Endothelial cell of umbilical vein (primary cell): ENCODE measurements around the gene SRSF2. TPM values are rescaled to one million over a fixed set of nuclear protein-coding genes. Genes with fewer than 3 reads are reported as not detected.

ENCODE experiments used
- BruUV-seq: library from RNA; stranded (reverse); fragments of 400-500 nt; replicated peaks from 2 replicates; lab custom pipeline; 2021; lab: Mats Ljungman, UMichigan
- CTCF ChIA-PET: fragments of 300-600, 350-600 bp; sonication (Branson Sonifier 250); formaldehyde crosslinking; loops from one replicate; lab custom pipeline; 2021; ENCODE audit warnings: antibody characterized with exemption, inconsistent platforms; lab: Charles Lee
- POLR2A ChIA-PET: fragments of 300-600, 350-600 bp; sonication (Branson Sonifier 250); formaldehyde crosslinking; loops from one replicate; lab custom pipeline; 2021; ENCODE audit warnings: antibody characterized with exemption, inconsistent platforms; lab: Charles Lee
- DNase-seq: peaks from one replicate; pipeline ENCODE4 v3.0.0-alpha.2; 2011; ENCODE audit warnings: low read depth, low spot score
- FAIRE-seq: peaks from 2 replicates; lab custom pipeline; 2011; peaks lifted over from hg19 to GRCh38; lab: Jason Lieb, UNC
- H2AFZ ChIP-seq: 2 replicates; pipeline ENCODE4 v1.6.0; 2012; ENCODE audit warnings: low read depth, low read length, control low read depth, inconsistent platforms
- H3K27ac ChIP-seq: 2 replicates; pipeline ENCODE4 v1.5.1; 2011; ENCODE audit warnings: low read depth, mild to moderate bottlenecking, control low read depth, low read length, moderate library complexity; ENCODE audit not compliant: insufficient read depth
- H3K27me3 ChIP-seq, 2 experiments: 2 replicates each; pipeline versions ENCODE4 v1.6.0 to v1.6.1; 2011; ENCODE audit warnings: low read length in 2 of 2, mixed read lengths in 1 of 2; ENCODE audit not compliant: control insufficient read depth in 2 of 2, insufficient read depth in 2 of 2
- H3K36me3 ChIP-seq, 2 experiments: 2 replicates in 1 of 2; 3 replicates in 1 of 2; pipeline ENCODE4 v1.5.1; 2011; ENCODE audit warnings: low read length in 2 of 2, mild to moderate bottlenecking in 1 of 2, moderate library complexity in 1 of 2; ENCODE audit not compliant: control insufficient read depth in 2 of 2, insufficient read depth in 2 of 2; ENCODE audit errors: extremely low read depth in 1 of 2
- H3K4me1 ChIP-seq: 3 replicates; pipeline ENCODE4 v1.5.1; 2011; ENCODE audit warnings: mild to moderate bottlenecking, low read length; ENCODE audit not compliant: control insufficient read depth, insufficient read depth; ENCODE audit errors: extremely low read depth
- H3K4me2 ChIP-seq: 2 replicates; pipeline ENCODE4 v1.6.1; 2011; ENCODE audit warnings: low read length, control low read depth, mixed read lengths; ENCODE audit not compliant: insufficient read depth
- H3K4me3 ChIP-seq, 3 experiments: fragments of 200-600 bp in 1 of 3; sonication (generic), shearing (Covaris generic) in 1 of 3; replicated peaks in 1 of 3; 2 replicates each; pipeline ENCODE4 v1.5.1; 2011 to 2016; ENCODE audit warnings: control low read depth in 3 of 3, low read length in 3 of 3, mild to moderate bottlenecking in 2 of 3, inconsistent platforms in 1 of 3, low read depth in 1 of 3, moderate library complexity in 1 of 3; ENCODE audit not compliant: insufficient read depth in 1 of 3
- H3K79me2 ChIP-seq: 2 replicates; pipeline ENCODE4 v1.6.0; 2012; ENCODE audit warnings: low read length, inconsistent platforms; ENCODE audit not compliant: control insufficient read depth, insufficient read depth
- H3K9ac ChIP-seq: replicated peaks from 2 replicates; pipeline ENCODE3; 2011; ENCODE audit warnings: low read length, control low read depth; ENCODE audit not compliant: insufficient read depth; ENCODE audit errors: extremely low read depth
- H3K9me1 ChIP-seq: replicated peaks from 3 replicates; pipeline ENCODE4 v1.6.0; 2011; ENCODE audit warnings: mild to moderate bottlenecking, low read length; ENCODE audit not compliant: control insufficient read depth, insufficient read depth; ENCODE audit errors: extremely low read depth
- H3K9me3 ChIP-seq: replicated peaks from 2 replicates; pipeline ENCODE4 v1.5.1; 2012; ENCODE audit warnings: low read length, inconsistent platforms; ENCODE audit not compliant: control insufficient read depth, insufficient read depth
- H4K20me1 ChIP-seq: replicated peaks from 2 replicates; pipeline ENCODE3; 2011; ENCODE audit warnings: mild to moderate bottlenecking, low read length; ENCODE audit not compliant: control insufficient read depth, insufficient read depth; ENCODE audit errors: extremely low read depth
- EZH2 ChIP-seq: IDR thresholded peaks from 2 replicates; pipeline ENCODE4 v1.6.1; 2012; ENCODE audit warnings: borderline replicate concordance, low read depth, mild to moderate bottlenecking, moderate library complexity, low read length, inconsistent platforms; ENCODE audit not compliant: severe bottlenecking
- FOS ChIP-seq: IDR thresholded peaks from 2 replicates; pipeline ENCODE4 v1.6.1; 2011; ENCODE audit warnings: mild to moderate bottlenecking, low read length, moderate library complexity, borderline replicate concordance; ENCODE audit not compliant: insufficient read depth
- GATA2 ChIP-seq: IDR thresholded peaks from 2 replicates; pipeline ENCODE4 v1.7.0; 2011; ENCODE audit warnings: low read depth, mild to moderate bottlenecking, moderate library complexity, mixed read lengths, low read length; ENCODE audit not compliant: insufficient read length, insufficient read depth
- JUN ChIP-seq: IDR thresholded peaks from 2 replicates; pipeline ENCODE4 v1.6.1; 2011; ENCODE audit warnings: borderline replicate concordance, low read depth; ENCODE audit not compliant: insufficient read length, insufficient read depth
- MAX ChIP-seq: IDR thresholded peaks from 2 replicates; pipeline ENCODE4 v1.6.1; 2011; ENCODE audit not compliant: insufficient read depth, insufficient read length
- MYC ChIP-seq: IDR thresholded peaks from one replicate; pipeline ENCODE4 v1.6.1; 2011; ENCODE audit warnings: mild to moderate bottlenecking, low read depth, low read length
- POLR2A ChIP-seq: IDR thresholded peaks from 2 replicates; pipeline ENCODE4 v1.6.1; 2012; ENCODE audit warnings: low read depth, mild to moderate bottlenecking, control low read depth, low read length
- POLR2AphosphoS5 ChIP-seq: IDR thresholded peaks from 2 replicates; pipeline ENCODE4 v1.6.1; 2012; ENCODE audit warnings: low read depth, mild to moderate bottlenecking, control low read depth, low read length, moderate library complexity; ENCODE audit not compliant: insufficient read depth
- dilution Hi-C: fragments of 300-500 bp; cut with MboI; formaldehyde crosslinking; loops from one replicate; pipeline ENCODE4 v1.15.0; 2019; ENCODE audit warnings: low sequenced_read_pairs; ENCODE audit not compliant: extremely low pct_ligation_motif_present
- intact Hi-C: fragments of 100-400 bp; cut with micrococcal nuclease; formaldehyde crosslinking; loops from one replicate; pipeline ENCODE4 v1.10.0; 2022
- polyA plus RNA-seq, 4 experiments: library from polyadenylated mRNA; depleted of rRNA in 3 of 4; stranded (reverse) in 3 of 4; unstranded in 1 of 4; fragments of >200 nt; gene quantifications; 2 replicates each; pipeline versions ENCODE4 v1.2.1 to v1.2.3, GENCODE V29; 2011 to 2012; ENCODE audit warnings: missing spikeins in 1 of 4
- total RNA-seq: library from RNA; stranded (reverse); gene quantifications from 2 replicates; pipeline ENCODE4 v1.2.3, GENCODE V29; 2021
- TF ChIP-seq, protein P1 (sequence below), 2 donors: IDR thresholded peaks; 1 replicate in 1 of 2; 2 replicates in 1 of 2; pipeline ENCODE4 v1.5.1; 2011; ENCODE audit warnings: low read length in 2 of 2, mild to moderate bottlenecking in 2 of 2, moderate library complexity in 2 of 2, control low read depth in 1 of 2, inconsistent platforms in 1 of 2, low read depth in 1 of 2; ENCODE audit not compliant: insufficient read depth in 1 of 2; ENCODE audit errors: extremely low read depth in 1 of 2

SRSF2 gene
- total and polyA plus RNA-seq, 2 donors (not counting 3 experiments of a cell fraction or from before 2014, with no cell fraction given), result 283 to 307 TPM

DNA sequence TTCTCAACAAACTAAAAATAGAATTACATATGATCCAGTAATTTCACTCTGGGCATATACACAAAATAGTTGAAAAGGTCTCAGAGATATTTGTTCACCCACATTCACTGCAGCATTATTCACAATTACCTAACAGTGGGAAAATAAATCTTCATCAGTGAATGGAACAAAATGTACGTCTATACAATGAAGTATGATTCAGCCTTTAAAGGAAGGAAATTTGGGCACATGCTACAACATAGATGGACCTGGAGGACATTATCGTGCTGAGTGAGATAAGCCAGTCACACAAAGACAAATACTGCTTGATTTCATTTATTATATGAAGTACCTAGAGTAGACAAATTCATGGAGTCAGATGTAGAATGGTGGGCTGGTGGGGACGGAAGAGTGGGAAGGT, 47.8 kb upstream of the SRSF2 start:
- dilution Hi-C loops (no loop called here), intact Hi-C loops (no loop called here)
- Histone ChIP-seq H3K4me3 (no peak overlapping the region), H3K79me2 (no peaks in the 10 kb centered on the region), H3K36me3 (peaks cover 0 to 5% of the 10 kb centered on the region in 2 experiments), H3K4me2 (no peak overlapping the region), H2AFZ (no peak overlapping the region), H3K9me1 (no peaks in the 10 kb centered on the region), H3K4me1 (peaks cover 6% of the 10 kb centered on the region), H3K9me3 (no peaks in the 10 kb centered on the region), H3K27me3 (no peaks in the 10 kb centered on the region), H3K27ac (peak overlapping the region; percentile 9), H4K20me1 (no peaks in the 10 kb centered on the region), H3K9ac (no peak overlapping the region)
- ChIA-PET CTCF (no interaction called here), POLR2A (no interaction called here)
- peak; percentile 77 for DNase-seq
- TF ChIP-seq FOS, result peak; percentile 26
- no peak for TF ChIP-seq GATA2
- peak; percentile 53 for TF ChIP-seq JUN
- peak; percentile 92 for FAIRE-seq
- no TSS peak for BruUV-seq

- intact Hi-C loops, result no loop called here
- H3K36me3 ChIP-seq, result peaks cover 0 to 5% of the 10 kb centered on the region in 2 experiments
- H3K4me1 ChIP-seq, result peaks cover 6% of the 10 kb centered on the region
- ChIA-PET POLR2A (no interaction called here), CTCF (interaction anchor here (0.8 kb wide), 1 partner anchor 56 kb away, joined by 3 read pairs; no protein-coding TSS in a partner anchor)
- H3K79me2 ChIP-seq, result no peaks in the 10 kb centered on the region
- no TSS peak for BruUV-seq
- H3K9me1 ChIP-seq, result no peaks in the 10 kb centered on the region
- DNase-seq, result no peak
- H2AFZ ChIP-seq, result no peak overlapping the region
- H3K9me3 ChIP-seq, result no peaks in the 10 kb centered on the region
- dilution Hi-C loops, result no loop called here
- TF ChIP-seq JUN (no peak), POLR2A (no peak), POLR2AphosphoS5 (no peak), MYC (no peak), FOS (no peak), MAX (no peak), GATA2 (no peak), EZH2 (no peak)
- TF ChIP-seq, protein P1, sequence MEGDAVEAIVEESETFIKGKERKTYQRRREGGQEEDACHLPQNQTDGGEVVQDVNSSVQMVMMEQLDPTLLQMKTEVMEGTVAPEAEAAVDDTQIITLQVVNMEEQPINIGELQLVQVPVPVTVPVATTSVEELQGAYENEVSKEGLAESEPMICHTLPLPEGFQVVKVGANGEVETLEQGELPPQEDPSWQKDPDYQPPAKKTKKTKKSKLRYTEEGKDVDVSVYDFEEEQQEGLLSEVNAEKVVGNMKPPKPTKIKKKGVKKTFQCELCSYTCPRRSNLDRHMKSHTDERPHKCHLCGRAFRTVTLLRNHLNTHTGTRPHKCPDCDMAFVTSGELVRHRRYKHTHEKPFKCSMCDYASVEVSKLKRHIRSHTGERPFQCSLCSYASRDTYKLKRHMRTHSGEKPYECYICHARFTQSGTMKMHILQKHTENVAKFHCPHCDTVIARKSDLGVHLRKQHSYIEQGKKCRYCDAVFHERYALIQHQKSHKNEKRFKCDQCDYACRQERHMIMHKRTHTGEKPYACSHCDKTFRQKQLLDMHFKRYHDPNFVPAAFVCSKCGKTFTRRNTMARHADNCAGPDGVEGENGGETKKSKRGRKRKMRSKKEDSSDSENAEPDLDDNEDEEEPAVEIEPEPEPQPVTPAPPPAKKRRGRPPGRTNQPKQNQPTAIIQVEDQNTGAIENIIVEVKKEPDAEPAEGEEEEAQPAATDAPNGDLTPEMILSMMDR (IDR thresholded peaks at IDR 0.05; ENCODE audit: extremely low read depth in 1 of 2, insufficient read depth in 1 of 2, low read depth in 1 of 2, low read length in 2 of 2), result no peak
- no peak overlapping the region for H3K4me2 ChIP-seq
- H3K27ac ChIP-seq, result no peak overlapping the region
- H3K27me3 ChIP-seq, result no peaks in the 10 kb centered on the region
- no peak overlapping the region for H3K4me3 ChIP-seq
- no peaks in the 10 kb centered on the region for H4K20me1 ChIP-seq
- H3K9ac ChIP-seq, result no peak overlapping the region
- no peak for FAIRE-seq
Observed at GRCh38 chr17:76783146-76783545, 46.0 kb upstream of the SRSF2 start.
